Measurements from ENCODE around the gene SMYD2. TPM values are rescaled to one million over a fixed set of nuclear protein-coding genes. Genes with fewer than 3 reads are reported as not detected.

The SMYD2 gene
- total RNA-seq, 1 donor from 2014 or later = 35.5 TPM

DNA sequence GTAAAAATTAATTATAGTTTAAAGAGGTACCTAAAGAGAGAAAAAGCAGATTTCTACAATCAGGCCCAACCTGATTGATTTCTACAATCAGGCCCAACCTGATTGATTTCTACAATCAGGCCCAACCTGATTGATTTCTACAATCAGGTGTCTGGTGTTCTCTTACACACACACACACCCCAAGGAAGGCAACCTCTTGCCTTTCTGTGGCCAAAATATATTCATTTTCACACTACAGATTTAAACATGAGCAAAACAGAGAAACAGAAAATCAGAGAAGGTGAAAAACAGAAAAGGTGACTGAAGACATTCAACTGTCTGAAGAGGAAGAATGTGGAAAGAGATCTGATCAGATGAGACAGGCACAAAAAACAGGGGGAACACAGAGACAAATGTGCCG, 104.5 kb downstream of the SMYD2 start:
- TF ChIP-seq, protein P1, sequence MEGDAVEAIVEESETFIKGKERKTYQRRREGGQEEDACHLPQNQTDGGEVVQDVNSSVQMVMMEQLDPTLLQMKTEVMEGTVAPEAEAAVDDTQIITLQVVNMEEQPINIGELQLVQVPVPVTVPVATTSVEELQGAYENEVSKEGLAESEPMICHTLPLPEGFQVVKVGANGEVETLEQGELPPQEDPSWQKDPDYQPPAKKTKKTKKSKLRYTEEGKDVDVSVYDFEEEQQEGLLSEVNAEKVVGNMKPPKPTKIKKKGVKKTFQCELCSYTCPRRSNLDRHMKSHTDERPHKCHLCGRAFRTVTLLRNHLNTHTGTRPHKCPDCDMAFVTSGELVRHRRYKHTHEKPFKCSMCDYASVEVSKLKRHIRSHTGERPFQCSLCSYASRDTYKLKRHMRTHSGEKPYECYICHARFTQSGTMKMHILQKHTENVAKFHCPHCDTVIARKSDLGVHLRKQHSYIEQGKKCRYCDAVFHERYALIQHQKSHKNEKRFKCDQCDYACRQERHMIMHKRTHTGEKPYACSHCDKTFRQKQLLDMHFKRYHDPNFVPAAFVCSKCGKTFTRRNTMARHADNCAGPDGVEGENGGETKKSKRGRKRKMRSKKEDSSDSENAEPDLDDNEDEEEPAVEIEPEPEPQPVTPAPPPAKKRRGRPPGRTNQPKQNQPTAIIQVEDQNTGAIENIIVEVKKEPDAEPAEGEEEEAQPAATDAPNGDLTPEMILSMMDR (conservative IDR thresholded peaks at IDR 0.05) = no peak
- peaks cover 34% of the 10 kb centered on the region for H3K36me3 Mint-ChIP-seq
- no peaks in the 10 kb centered on the region for H3K27me3 Mint-ChIP-seq
- H3K9me3 Mint-ChIP-seq = no peaks in the 10 kb centered on the region
- peaks cover 6% of the 10 kb centered on the region for H3K4me1 Mint-ChIP-seq (ENCODE audit: unreplicated experiment)
- H3K27ac Mint-ChIP-seq = no peak overlapping the region
- H3K4me3 Mint-ChIP-seq = no peak overlapping the region
- no peak for DNase-seq (ENCODE audit: extremely low spot score, unreplicated experiment)

DNA sequence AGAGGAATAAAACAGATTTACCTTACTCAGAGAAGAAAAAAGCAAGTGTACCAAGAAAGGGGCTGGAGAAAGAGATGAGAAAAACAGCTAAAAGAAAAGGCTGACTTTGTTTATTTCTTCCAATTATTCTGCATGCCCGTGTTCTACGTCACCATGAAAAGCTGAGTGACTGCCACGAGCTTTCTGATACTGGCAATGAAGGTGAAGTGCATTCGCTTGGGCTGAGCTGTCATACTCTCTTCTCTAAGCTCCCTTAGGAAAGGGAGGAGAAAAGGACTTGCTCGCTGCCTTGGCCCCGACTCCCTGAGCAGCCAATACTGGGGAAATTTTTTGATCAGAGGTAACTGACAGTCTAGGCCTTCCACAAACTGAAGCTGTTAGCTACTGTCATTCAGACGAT, 105.4 kb downstream of the SMYD2 start:
- Mint-ChIP-seq H3K27me3 (no peaks in the 10 kb centered on the region), H3K27ac (no peak overlapping the region)

More for the DNA sequence above, 105.4 kb downstream of the SMYD2 start:
- no peak for DNase-seq (ENCODE audit: extremely low spot score, unreplicated experiment)
- Mint-ChIP-seq H3K36me3 (peaks cover 26% of the 10 kb centered on the region), H3K4me3 (no peak overlapping the region), H3K4me1 (ENCODE audit: unreplicated experiment) (no peaks in the 10 kb centered on the region), H3K9me3 (no peaks in the 10 kb centered on the region)
- TF ChIP-seq, protein P1 (conservative IDR thresholded peaks at IDR 0.05) = no peak

Data from type B pancreatic cell (in vitro differentiated cells).